ENCODE results near the gene NFIB.

Gene NFIB

GRCh38 chr9:14318361-14318760, 4.4 kb upstream of the NFIB start:
- no peak for DNase-seq

DNA sequence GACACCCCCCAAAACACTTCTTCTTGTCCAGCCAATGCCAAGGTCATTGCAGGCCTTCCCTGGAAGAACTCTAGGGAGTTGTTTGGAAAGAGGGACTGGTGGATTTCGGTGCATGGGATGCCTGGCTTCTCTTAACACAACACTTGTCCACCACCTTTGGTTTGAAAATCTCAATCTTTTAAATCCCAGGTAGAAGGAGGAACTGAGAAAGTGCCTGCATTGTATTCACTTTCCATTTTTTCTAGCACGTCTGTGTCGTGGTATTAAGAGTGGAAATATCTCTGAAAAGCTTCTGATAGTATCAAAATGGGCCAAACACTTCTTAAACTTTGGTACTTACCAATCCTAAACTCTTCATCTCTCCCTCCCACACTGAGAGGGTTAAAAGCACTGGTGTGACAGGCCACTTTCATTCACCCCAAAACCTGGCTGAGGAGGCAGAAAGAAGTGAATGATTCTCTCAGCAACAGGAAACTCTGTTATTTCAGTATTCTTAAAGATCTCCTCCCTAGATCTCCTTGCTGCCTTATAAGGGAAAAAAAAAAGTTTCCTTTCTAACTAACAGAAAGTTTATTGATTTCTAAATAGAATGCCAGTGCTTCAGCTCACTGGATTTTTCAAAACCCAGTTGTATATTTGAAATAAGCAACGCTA, 3.9 kb upstream of the NFIB start:
- DNase-seq = no peak

GRCh38 chr9:14316602-14317300, 2.8 kb upstream of the NFIB start:
- no peak for DNase-seq

DNA sequence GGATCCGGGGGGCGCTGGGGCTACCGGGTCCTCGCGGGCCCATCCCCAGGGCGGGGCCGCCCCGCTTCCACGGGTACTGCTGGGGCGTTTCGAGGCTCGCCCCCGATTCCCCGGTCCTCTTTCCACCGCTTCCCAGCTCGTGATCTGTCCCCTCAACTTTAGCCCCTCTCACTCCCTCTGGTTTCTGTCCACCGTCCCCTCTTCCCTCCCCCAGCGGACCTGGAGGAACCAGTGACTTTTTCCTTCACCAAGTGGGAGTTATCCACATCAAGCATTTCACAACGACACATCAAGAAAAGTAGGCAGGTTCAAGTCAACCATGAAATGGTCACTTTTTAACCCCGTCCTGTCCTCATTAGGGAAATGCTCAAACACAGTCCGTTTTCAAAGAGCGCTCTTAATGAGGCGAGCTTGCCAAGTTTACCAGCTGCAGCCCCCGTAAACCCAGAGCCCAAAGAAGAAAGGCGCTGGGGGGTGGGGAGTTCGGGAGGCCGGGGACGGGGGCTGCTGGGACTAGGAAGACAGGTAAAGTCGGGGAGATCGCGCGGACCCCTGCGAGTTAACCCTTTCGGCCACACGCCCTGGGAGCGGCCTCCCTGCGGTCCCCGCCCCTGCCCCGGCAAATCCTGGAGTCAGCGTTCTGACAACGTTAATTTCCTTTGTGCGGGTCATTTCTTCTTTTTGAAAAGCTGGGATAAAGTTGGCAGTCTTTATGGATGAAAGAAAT, 2.1 kb upstream of the NFIB start:
- DNase-seq = no peak

DNA sequence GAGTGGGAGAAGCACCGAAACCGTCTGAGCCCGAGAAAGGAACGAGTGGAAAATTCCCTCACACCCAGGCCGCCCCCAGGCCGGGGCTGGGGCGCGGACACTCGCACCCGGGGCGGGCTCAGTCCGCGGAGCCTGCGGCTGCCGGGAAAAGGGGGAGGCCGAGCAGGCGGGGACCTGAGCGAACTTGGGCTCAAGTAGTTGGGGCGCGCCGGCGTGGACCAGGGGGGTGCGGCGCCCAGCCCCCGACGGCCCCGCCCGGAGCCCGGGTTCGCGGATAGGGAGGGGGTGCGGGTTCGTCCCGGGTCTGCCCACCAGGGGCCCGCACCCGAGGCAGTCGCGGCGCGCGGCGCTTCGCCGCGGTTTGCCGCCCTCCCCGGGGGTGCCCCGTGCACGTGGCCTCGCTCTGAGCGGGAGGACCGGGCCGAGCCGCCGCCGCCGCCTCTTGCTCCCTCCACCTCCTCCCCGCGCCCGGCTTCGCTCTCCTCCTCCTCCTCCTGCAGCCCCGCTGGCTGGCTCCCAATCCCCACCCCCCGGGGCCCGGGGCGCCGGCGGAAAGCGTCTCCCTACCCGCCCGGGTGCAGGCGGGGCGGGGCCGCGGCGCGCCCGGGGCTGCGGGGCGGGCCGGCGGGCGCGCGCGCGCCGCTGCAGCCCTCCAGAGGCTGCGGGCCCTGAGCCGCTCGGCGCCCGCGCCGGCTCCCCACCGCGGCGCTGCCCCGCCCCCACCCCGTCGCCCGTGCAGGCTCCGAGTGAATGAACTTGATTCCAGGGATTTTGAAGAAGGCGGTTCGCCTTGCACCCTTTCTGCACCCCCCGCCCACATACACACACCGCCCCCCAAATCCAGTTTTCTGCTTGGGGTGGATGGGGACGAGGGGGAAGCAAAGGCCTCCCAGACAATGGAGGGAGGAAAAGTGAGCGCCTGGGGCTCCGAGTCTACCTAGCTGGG, 1.3 kb upstream of the NFIB start:
- peak; percentile 77 for DNase-seq

- peak; percentile 76 for DNase-seq
These were observed 535 bp upstream of the NFIB start for GRCh38 chr9:14314424-14314928.

- DNase-seq = no peak
These were observed 482 bp downstream of the NFIB start for GRCh38 chr9:14313378-14313940.

DNA sequence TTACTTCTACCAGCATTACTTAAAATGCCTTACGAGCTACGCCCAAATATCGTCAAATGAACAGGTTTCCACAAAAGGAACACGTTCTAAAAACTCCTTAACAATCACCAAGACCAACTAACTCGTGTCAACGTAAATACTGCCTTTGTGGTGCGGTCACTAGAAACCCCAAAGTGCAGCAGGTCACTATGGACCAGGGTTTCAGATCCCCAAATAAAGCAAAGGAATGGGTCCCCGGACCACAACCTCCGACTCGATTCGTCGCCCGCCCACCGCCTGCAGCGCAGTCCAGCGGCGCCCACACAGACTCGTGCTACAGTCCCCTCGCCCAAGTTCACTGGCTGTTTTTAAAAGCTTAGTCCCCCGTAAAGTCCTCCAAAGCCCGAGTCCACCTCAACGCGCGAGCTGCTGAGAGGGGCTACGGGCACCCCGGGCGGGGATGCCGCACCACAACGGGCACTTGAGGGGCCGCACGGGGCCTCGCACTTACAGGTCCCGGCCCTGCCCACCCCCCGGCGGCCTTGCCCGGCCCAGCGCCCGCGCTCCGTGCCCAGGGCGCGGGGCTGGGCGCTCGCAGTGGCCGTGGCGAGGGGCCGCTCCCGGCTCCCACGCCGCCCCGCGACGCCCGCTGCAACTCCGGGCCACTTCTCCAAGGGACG, 1.1 kb downstream of the NFIB start:
- DNase-seq = no peak

DNA sequence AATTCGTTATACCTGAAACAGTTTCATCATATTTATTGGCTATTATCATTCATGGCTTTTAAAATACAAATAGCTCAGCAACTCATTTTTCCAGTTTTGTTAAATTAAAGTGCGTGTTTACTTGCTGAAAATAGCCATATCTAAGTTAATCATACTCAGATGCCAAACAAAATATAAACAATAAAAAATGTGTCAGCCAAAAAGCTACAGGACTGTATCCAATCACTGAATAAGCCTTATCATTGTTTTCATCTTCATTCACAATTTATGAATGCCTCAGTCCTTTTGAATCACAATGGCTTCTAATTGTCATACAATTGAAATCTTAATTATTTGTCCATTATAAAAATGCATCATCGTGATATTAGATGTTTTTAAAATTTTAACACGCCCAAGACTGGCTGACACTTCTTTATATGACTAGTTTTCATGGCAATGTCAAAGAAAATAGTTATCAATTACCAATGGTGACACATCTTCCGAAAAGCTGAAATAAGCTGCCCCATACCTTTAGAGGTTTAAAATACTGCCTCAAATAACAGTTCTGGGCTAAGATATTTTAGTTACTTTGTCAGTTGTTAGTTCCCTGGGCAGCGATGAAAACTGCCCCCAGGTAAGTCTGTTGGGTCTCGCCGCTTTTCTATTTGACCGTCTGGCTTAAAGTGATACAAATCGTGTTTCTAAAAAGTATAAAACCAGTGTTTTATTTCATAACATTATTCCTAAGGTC, 1.8 kb downstream of the NFIB start:
- DNase-seq = no peak

GRCh38 chr9:14311171-14311949, 2.6 kb downstream of the NFIB start:
- no peak for DNase-seq

DNA sequence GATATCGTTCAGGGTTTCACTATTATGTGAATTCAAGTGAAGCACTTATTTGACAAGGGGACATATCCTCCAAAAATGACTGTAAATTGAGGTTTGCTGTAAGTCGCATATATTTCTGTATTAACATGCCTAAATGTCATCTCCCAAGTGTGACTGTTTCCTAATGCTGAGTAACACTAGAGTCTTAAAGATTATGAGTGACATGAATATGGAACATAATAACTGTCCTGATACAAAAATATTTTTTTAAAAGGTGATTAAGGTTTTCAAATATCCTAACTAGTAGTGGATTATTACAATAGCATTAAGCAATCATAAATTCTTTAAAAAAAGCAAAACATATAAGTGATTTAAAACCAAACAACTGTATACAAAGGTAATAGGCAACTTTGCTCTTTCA, 3.6 kb downstream of the NFIB start:
- no peak for DNase-seq

GRCh38 chr9:14309403-14309802, 4.5 kb downstream of the NFIB start:
- DNase-seq = peak; percentile 45

DNA sequence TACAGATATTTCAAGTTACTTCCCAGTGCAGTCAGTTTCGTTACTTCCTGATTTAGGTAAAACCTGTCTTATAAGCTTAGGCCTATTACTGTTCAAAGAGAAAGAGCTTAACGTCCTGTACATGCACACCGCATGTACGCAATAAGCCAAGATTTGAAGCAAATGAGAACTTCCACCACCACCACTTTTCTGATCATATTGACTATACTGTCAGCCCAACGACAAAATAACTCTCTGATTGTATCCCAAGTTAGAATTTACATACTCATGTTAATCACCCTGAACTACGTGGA, 5.1 kb downstream of the NFIB start:
- DNase-seq = no peak

- no peak for DNase-seq
These were observed 5.7 kb downstream of the NFIB start for GRCh38 chr9:14307989-14308852.

DNA sequence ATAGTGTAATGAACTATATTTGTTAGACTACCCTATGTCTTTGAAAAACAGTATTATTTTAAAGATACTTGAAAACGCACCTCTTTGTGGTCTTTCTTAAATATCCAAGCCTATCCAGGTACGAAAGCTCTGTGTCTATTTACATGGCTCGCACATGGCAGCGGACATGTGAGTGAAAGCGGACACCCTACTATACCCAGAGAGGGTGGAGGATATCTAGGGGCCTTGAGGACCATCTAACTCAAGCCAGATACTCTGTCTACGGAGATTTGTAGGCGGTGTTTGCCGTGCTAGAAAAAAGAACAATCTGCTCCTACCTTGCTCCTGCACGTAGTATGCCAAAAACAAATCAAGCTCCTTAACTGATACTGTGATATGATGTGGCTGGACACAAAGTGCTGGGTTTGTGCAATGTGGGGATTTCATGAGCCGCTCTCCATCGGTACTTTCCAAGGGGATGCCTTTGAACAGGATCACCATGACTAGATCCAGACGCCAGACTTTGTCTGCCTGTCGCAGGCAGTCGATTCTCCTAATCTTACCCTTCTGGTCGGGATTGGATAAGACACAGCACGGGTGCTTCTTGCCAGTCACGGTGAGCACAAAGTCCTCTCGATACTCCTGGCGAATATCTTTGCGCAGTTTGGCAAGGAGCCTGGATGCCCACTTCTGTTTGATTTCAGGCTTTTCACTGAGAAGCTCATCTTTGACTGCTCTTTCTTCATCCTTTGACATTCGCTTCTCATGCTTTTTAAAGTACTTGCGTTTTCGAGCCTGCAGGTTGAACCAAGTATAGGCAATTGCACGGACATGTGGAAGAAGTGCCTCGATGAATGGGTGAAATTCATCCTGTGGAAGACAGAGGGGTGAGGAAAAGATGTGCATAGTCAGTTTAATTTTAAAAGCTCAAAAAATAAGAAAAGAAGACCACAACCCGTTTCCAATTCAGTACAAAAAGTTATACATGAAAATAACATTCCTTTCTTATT, 7.0 kb downstream of the NFIB start:
- DNase-seq = no peak

DNA sequence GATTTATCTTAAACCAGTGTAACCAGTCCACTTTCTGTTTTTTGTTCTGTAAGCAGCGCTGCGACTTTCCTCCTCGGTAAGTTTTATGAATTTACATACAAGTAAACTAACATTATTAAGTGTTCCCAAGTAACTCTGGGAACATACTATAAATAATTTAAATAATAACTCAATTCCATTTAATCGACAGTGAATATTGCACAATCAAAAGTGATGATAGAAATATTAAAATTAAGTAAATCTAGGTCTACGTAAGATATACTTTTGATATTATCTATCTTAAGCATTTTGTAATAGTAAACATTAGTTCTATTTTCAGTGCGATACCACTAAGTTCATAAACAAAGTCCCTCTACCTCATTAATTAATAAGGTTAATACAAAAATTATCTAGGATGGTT, 7.8 kb downstream of the NFIB start:
- no peak for DNase-seq

GRCh38 chr9:14304259-14304658, 9.7 kb downstream of the NFIB start:
- no peak for DNase-seq

DNA sequence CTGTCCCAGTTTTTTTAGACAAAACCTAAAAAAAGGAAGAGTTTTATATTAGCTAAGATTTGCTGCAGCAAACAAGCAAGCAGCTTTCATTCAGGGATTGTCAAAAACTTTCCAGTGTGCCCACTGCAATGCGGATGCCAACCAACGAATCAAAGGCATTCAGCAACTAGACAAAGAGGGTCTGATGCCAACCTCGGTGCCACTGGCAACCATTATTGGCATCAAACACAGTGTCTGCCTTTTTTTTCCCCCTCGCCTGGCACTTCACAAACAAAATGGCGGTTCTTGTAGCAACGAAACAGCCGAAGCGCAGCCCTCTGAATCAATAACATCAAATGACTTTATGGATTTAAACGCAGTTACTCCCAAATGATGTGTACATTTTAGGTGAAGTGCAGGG, 10.4 kb downstream of the NFIB start:
- DNase-seq = no peak

All from fibroblast of upper back skin (primary cell).